Neural progenitor cell (in vitro differentiated cells): ENCODE results near the gene IQSEC1. TPM values are rescaled to one million over a fixed set of nuclear protein-coding genes. Genes with fewer than 3 reads are reported as not detected.

Source experiments
- DNase-seq: peaks from one replicate; pipeline ENCODE4 v3.0.0-alpha.2; 2016; ENCODE audit warnings: low spot score
- H2AFZ ChIP-seq: fragments of 200-600 bp; sonication (generic); replicated peaks from 2 replicates; pipeline ENCODE4 v1.6.1; 2016; ENCODE audit warnings: antibody characterized with exemption
- H3F3A ChIP-seq: fragments of 200-600 bp; sonication (generic); 2 replicates; pipeline ENCODE4 v1.6.1; 2016; ENCODE audit warnings: antibody characterized with exemption, low read depth
- H3K27ac ChIP-seq: fragments of 200-600 bp; sonication (generic); 2 replicates; pipeline ENCODE4 v1.5.1; 2016; ENCODE audit warnings: mild to moderate bottlenecking
- H3K27me3 ChIP-seq: fragments of 200-600 bp; sonication (generic); 2 replicates; pipeline ENCODE4 v1.6.1; 2016; ENCODE audit warnings: mild to moderate bottlenecking, moderate library complexity
- H3K36me3 ChIP-seq: fragments of 200-600 bp; sonication (generic); 2 replicates; pipeline ENCODE4 v1.5.1; 2016
- H3K4me1 ChIP-seq: fragments of 200-600 bp; sonication (generic); 2 replicates; pipeline ENCODE4 v1.6.1; 2016; ENCODE audit warnings: mixed run types
- H3K4me2 ChIP-seq: fragments of 200-600 bp; sonication (generic); 2 replicates; pipeline ENCODE4 v1.6.1; 2016
- H3K4me3 ChIP-seq: fragments of 200-600 bp; sonication (generic); 2 replicates; pipeline ENCODE4 v1.5.1; 2016
- H3K79me2 ChIP-seq: fragments of 200-600 bp; sonication (generic); 2 replicates; pipeline ENCODE4 v1.6.1; 2016; ENCODE audit warnings: low read depth
- H3K9ac ChIP-seq: fragments of 200-600 bp; sonication (generic); 2 replicates; pipeline ENCODE4 v1.6.1; 2016
- H3K9me3 ChIP-seq: fragments of 200-600 bp; sonication (generic); 2 replicates; pipeline ENCODE4 v1.5.1; 2016; ENCODE audit warnings: low read depth
- H4K20me1 ChIP-seq: fragments of 200-600 bp; sonication (generic); 2 replicates; pipeline ENCODE4 v1.6.1; 2016; ENCODE audit warnings: low read depth
- H3K27ac Mint-ChIP-seq: 3 replicates; pipeline ENCODE4 v1.8.0; 2021; ENCODE audit warnings: mixed read lengths
- H3K27me3 Mint-ChIP-seq: 2 replicates; pipeline ENCODE4 v1.8.0; 2022; ENCODE audit warnings: low read depth, mild to moderate bottlenecking, inconsistent platforms, moderate library complexity, mixed read lengths; ENCODE audit not compliant: insufficient read depth
- H3K36me3 Mint-ChIP-seq: 3 replicates; pipeline ENCODE4 v1.8.0; 2021; ENCODE audit warnings: mixed read lengths
- H3K4me1 Mint-ChIP-seq: 3 replicates; pipeline ENCODE4 v1.8.0; 2021; ENCODE audit warnings: mixed read lengths
- H3K4me3 Mint-ChIP-seq: 3 replicates; pipeline ENCODE4 v1.8.0; 2021; ENCODE audit warnings: mild to moderate bottlenecking, moderate library complexity, mixed read lengths
- H3K9me3 Mint-ChIP-seq: 3 replicates; pipeline ENCODE4 v1.8.0; 2020; ENCODE audit warnings: mixed read lengths
- EZH2 ChIP-seq: fragments of 200-600 bp; sonication (generic); IDR thresholded peaks from 2 replicates; pipeline ENCODE4 v1.6.1; 2017; ENCODE audit warnings: antibody characterized with exemption, mild to moderate bottlenecking, moderate library complexity
- EZH2phosphoT487 ChIP-seq: fragments of 200-600 bp; sonication (generic); IDR thresholded peaks from 2 replicates; pipeline ENCODE4 v1.6.1; 2017; ENCODE audit warnings: antibody characterized with exemption
- total RNA-seq: library from RNA; depleted of rRNA; stranded (reverse); fragments of >200 nt; gene quantifications from 2 replicates; pipeline ENCODE4 v1.2.3, GENCODE V29; 2015; ENCODE audit warnings: low replicate concordance
- TF ChIP-seq, protein P1 (sequence below): fragments of 200-600 bp; sonication (generic); IDR thresholded peaks from 2 replicates; pipeline ENCODE4 v1.5.1; 2017; ENCODE audit warnings: antibody characterized with exemption, mild to moderate bottlenecking

The IQSEC1 gene
- total RNA-seq, 1 donor from 2014 or later: 8.9 TPM

- no peaks in the 10 kb centered on the region for H3K27me3 ChIP-seq
- peak overlapping the region; percentile 51 for H3K4me2 ChIP-seq
- peaks cover 9% of the 10 kb centered on the region for H3K27me3 Mint-ChIP-seq
- H3K79me2 ChIP-seq: no peaks in the 10 kb centered on the region
- no peaks in the 10 kb centered on the region for H3K36me3 Mint-ChIP-seq
- no peak for DNase-seq
- H3K27ac ChIP-seq: no peak overlapping the region
- peak overlapping the region; percentile 10 for H3K4me3 Mint-ChIP-seq
- H3K4me3 ChIP-seq: no peak overlapping the region
- no peak for TF ChIP-seq EZH2phosphoT487
- TF ChIP-seq, protein P1, sequence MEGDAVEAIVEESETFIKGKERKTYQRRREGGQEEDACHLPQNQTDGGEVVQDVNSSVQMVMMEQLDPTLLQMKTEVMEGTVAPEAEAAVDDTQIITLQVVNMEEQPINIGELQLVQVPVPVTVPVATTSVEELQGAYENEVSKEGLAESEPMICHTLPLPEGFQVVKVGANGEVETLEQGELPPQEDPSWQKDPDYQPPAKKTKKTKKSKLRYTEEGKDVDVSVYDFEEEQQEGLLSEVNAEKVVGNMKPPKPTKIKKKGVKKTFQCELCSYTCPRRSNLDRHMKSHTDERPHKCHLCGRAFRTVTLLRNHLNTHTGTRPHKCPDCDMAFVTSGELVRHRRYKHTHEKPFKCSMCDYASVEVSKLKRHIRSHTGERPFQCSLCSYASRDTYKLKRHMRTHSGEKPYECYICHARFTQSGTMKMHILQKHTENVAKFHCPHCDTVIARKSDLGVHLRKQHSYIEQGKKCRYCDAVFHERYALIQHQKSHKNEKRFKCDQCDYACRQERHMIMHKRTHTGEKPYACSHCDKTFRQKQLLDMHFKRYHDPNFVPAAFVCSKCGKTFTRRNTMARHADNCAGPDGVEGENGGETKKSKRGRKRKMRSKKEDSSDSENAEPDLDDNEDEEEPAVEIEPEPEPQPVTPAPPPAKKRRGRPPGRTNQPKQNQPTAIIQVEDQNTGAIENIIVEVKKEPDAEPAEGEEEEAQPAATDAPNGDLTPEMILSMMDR: no peak
- no peak for TF ChIP-seq EZH2
- H3K9me3 Mint-ChIP-seq: no peaks in the 10 kb centered on the region
- peaks cover 95% of the 10 kb centered on the region for H3K4me1 Mint-ChIP-seq
- no peak overlapping the region for H3K9ac ChIP-seq
- H3K27ac Mint-ChIP-seq: peak overlapping the region; percentile 55
- no peaks in the 10 kb centered on the region for H3K36me3 ChIP-seq
- peaks cover 15% of the 10 kb centered on the region for H4K20me1 ChIP-seq
- peaks cover 32% of the 10 kb centered on the region for H3F3A ChIP-seq
- H3K4me1 ChIP-seq: peaks cover 60% of the 10 kb centered on the region
- H3K9me3 ChIP-seq: no peaks in the 10 kb centered on the region
- H2AFZ ChIP-seq: no peak overlapping the region
These were observed 27.9 kb downstream of the IQSEC1 start for GRCh38 chr3:13045241-13045903.

GRCh38 chr3:13044496-13045240, 28.6 kb downstream of the IQSEC1 start:
- Histone ChIP-seq H4K20me1 (peaks cover 15% of the 10 kb centered on the region), H3K27ac (peak overlapping the region; percentile 45), H3K36me3 (no peaks in the 10 kb centered on the region), H3K4me2 (peak overlapping the region; percentile 51), H3K9ac (no peak overlapping the region), H3K79me2 (no peaks in the 10 kb centered on the region), H3K9me3 (no peaks in the 10 kb centered on the region), H3K27me3 (no peaks in the 10 kb centered on the region), H3K4me1 (peaks cover 67% of the 10 kb centered on the region), H3K4me3 (no peak overlapping the region), H3F3A (peaks cover 39% of the 10 kb centered on the region), H2AFZ (no peak overlapping the region)
- Mint-ChIP-seq H3K27ac (no peak overlapping the region), H3K27me3 (peaks cover 9% of the 10 kb centered on the region), H3K9me3 (no peaks in the 10 kb centered on the region), H3K4me1 (peaks cover 97% of the 10 kb centered on the region), H3K36me3 (no peaks in the 10 kb centered on the region), H3K4me3 (peak overlapping the region; percentile 10)
- peak; percentile 80 for DNase-seq
- TF ChIP-seq, protein P1: no peak
- TF ChIP-seq EZH2phosphoT487: no peak
- no peak for TF ChIP-seq EZH2

DNA sequence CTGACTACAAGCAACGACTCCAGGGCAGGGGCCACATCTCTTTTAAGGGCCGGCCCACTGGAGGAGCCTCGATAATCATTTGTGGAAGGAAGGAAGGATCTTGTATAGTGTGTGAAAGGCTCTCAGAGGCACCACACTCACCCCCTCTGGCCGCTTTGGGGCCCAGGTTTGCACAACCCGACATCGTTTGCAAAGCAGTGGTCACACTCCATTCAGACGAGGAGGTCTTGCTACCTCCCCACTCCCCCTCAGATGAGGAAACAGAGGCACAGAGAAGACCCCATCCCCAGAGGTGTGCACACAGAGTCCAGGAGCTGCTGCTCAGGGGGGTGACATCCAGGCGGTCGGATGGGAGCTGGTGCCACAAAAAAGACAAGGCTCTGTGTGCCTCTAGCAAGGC, 29.6 kb downstream of the IQSEC1 start:
- no peaks in the 10 kb centered on the region for H3K27me3 ChIP-seq
- TF ChIP-seq, protein P1: no peak
- no peak for TF ChIP-seq EZH2phosphoT487
- no peak for TF ChIP-seq EZH2
- H3K4me1 ChIP-seq: peaks cover 77% of the 10 kb centered on the region
- H3K4me3 ChIP-seq: no peak overlapping the region
- H3K4me2 ChIP-seq: peak overlapping the region; percentile 51
- H3K27ac ChIP-seq: no peak overlapping the region
- peaks cover 97% of the 10 kb centered on the region for H3K4me1 Mint-ChIP-seq
- peaks cover 49% of the 10 kb centered on the region for H3F3A ChIP-seq
- DNase-seq: no peak
- peaks cover 9% of the 10 kb centered on the region for H3K27me3 Mint-ChIP-seq
- H3K27ac Mint-ChIP-seq: peak overlapping the region; percentile 93
- H3K9me3 Mint-ChIP-seq: no peaks in the 10 kb centered on the region
- no peaks in the 10 kb centered on the region for H3K36me3 Mint-ChIP-seq
- peaks cover 15% of the 10 kb centered on the region for H4K20me1 ChIP-seq
- no peak overlapping the region for H2AFZ ChIP-seq
- H3K9me3 ChIP-seq: no peaks in the 10 kb centered on the region
- no peak overlapping the region for H3K9ac ChIP-seq
- no peaks in the 10 kb centered on the region for H3K79me2 ChIP-seq
- peak overlapping the region; percentile 74 for H3K4me3 Mint-ChIP-seq
- no peaks in the 10 kb centered on the region for H3K36me3 ChIP-seq
